Measurements from ENCODE around the gene PTTG1IP.
A peak's percentile ranks its signal among the peaks of the same experiment; 100 is the strongest.

Gene PTTG1IP

GRCh38 chr21:44896561-44897286, 23.2 kb upstream of the PTTG1IP start:
- peak overlapping the region; percentile 21 for H3K4me3 Mint-ChIP-seq
- H3K36me3 Mint-ChIP-seq (ENCODE audit: low read depth) = peaks cover 100% of the 10 kb centered on the region
- peaks cover 75% of the 10 kb centered on the region for H3K4me1 Mint-ChIP-seq (ENCODE audit: low read depth)
- no peaks in the 10 kb centered on the region for H3K27me3 Mint-ChIP-seq
- peak overlapping the region; percentile 60 for H3K27ac Mint-ChIP-seq
- intact Hi-C loops (cut with micrococcal nuclease) = loop anchor here (5.0 kb wide), 1 partner anchor 36 kb away; no protein-coding TSS in a partner anchor
- H3K9me3 Mint-ChIP-seq = no peaks in the 10 kb centered on the region

- peak overlapping the region; percentile 60 for H3K27ac Mint-ChIP-seq
- H3K4me3 Mint-ChIP-seq = no peak overlapping the region
- no peaks in the 10 kb centered on the region for H3K27me3 Mint-ChIP-seq
- H3K36me3 Mint-ChIP-seq (ENCODE audit: low read depth) = peaks cover 100% of the 10 kb centered on the region
- H3K9me3 Mint-ChIP-seq = no peaks in the 10 kb centered on the region
- H3K4me1 Mint-ChIP-seq (ENCODE audit: low read depth) = peaks cover 73% of the 10 kb centered on the region
- intact Hi-C loops (cut with micrococcal nuclease) = loop anchor here (5.0 kb wide), 1 partner anchor 36 kb away; no protein-coding TSS in a partner anchor
These were observed 22.4 kb upstream of the PTTG1IP start for GRCh38 chr21:44895859-44896258.

GRCh38 chr21:44894687-44895302, 21.3 kb upstream of the PTTG1IP start:
- H3K4me1 Mint-ChIP-seq (ENCODE audit: low read depth) = peaks cover 67% of the 10 kb centered on the region
- intact Hi-C loops (cut with micrococcal nuclease) = loop anchor here (5.0 kb wide), 1 partner anchor 38 kb away; no protein-coding TSS in a partner anchor
- peak overlapping the region; percentile 51 for H3K27ac Mint-ChIP-seq
- H3K9me3 Mint-ChIP-seq = no peaks in the 10 kb centered on the region
- no peak overlapping the region for H3K4me3 Mint-ChIP-seq
- H3K27me3 Mint-ChIP-seq = no peaks in the 10 kb centered on the region
- H3K36me3 Mint-ChIP-seq (ENCODE audit: low read depth) = peaks cover 100% of the 10 kb centered on the region

GRCh38 chr21:44893948-44894656, 20.6 kb upstream of the PTTG1IP start:
- no peak overlapping the region for H3K4me3 Mint-ChIP-seq
- H3K27me3 Mint-ChIP-seq = no peaks in the 10 kb centered on the region
- H3K36me3 Mint-ChIP-seq (ENCODE audit: low read depth) = peaks cover 100% of the 10 kb centered on the region
- intact Hi-C loops (cut with micrococcal nuclease) = no loop called here
- H3K9me3 Mint-ChIP-seq = no peaks in the 10 kb centered on the region
- H3K4me1 Mint-ChIP-seq (ENCODE audit: low read depth) = peaks cover 61% of the 10 kb centered on the region
- peak overlapping the region; percentile 51 for H3K27ac Mint-ChIP-seq

GRCh38 chr21:44893278-44893556, 19.7 kb upstream of the PTTG1IP start:
- H3K27ac Mint-ChIP-seq = peak overlapping the region; percentile 15
- peaks cover 60% of the 10 kb centered on the region for H3K4me1 Mint-ChIP-seq (ENCODE audit: low read depth)
- peaks cover 100% of the 10 kb centered on the region for H3K36me3 Mint-ChIP-seq (ENCODE audit: low read depth)
- H3K4me3 Mint-ChIP-seq = no peak overlapping the region
- no peaks in the 10 kb centered on the region for H3K9me3 Mint-ChIP-seq
- no peaks in the 10 kb centered on the region for H3K27me3 Mint-ChIP-seq
- intact Hi-C loops (cut with micrococcal nuclease) = no loop called here

- H3K4me1 Mint-ChIP-seq (ENCODE audit: low read depth) = peaks cover 56% of the 10 kb centered on the region
- H3K36me3 Mint-ChIP-seq (ENCODE audit: low read depth) = peaks cover 100% of the 10 kb centered on the region
- no peak overlapping the region for H3K4me3 Mint-ChIP-seq
- H3K27ac Mint-ChIP-seq = peak overlapping the region; percentile 15
- no peaks in the 10 kb centered on the region for H3K27me3 Mint-ChIP-seq
- no peaks in the 10 kb centered on the region for H3K9me3 Mint-ChIP-seq
- intact Hi-C loops (cut with micrococcal nuclease) = no loop called here
These were observed 19.2 kb upstream of the PTTG1IP start for GRCh38 chr21:44892536-44893277.

GRCh38 chr21:44892095-44892494, 18.6 kb upstream of the PTTG1IP start:
- H3K27ac Mint-ChIP-seq = peak overlapping the region; percentile 15
- peaks cover 100% of the 10 kb centered on the region for H3K36me3 Mint-ChIP-seq (ENCODE audit: low read depth)
- no peak overlapping the region for H3K4me3 Mint-ChIP-seq
- intact Hi-C loops (cut with micrococcal nuclease) = no loop called here
- no peaks in the 10 kb centered on the region for H3K27me3 Mint-ChIP-seq
- H3K9me3 Mint-ChIP-seq = no peaks in the 10 kb centered on the region
- H3K4me1 Mint-ChIP-seq (ENCODE audit: low read depth) = peaks cover 56% of the 10 kb centered on the region

GRCh38 chr21:44891631-44892031, 18.1 kb upstream of the PTTG1IP start:
- Mint-ChIP-seq H3K27me3 (no peaks in the 10 kb centered on the region), H3K9me3 (no peaks in the 10 kb centered on the region), H3K36me3 (ENCODE audit: low read depth) (peaks cover 100% of the 10 kb centered on the region), H3K4me3 (no peak overlapping the region), H3K4me1 (ENCODE audit: low read depth) (peaks cover 56% of the 10 kb centered on the region), H3K27ac (peak overlapping the region; percentile 15)
- intact Hi-C loops (cut with micrococcal nuclease) = no loop called here

GRCh38 chr21:44890961-44891541, 17.6 kb upstream of the PTTG1IP start:
- H3K27me3 Mint-ChIP-seq = no peaks in the 10 kb centered on the region
- no peaks in the 10 kb centered on the region for H3K9me3 Mint-ChIP-seq
- H3K4me1 Mint-ChIP-seq (ENCODE audit: low read depth) = peaks cover 52% of the 10 kb centered on the region
- H3K36me3 Mint-ChIP-seq (ENCODE audit: low read depth) = peaks cover 100% of the 10 kb centered on the region
- H3K27ac Mint-ChIP-seq = peak overlapping the region; percentile 15
- no peak overlapping the region for H3K4me3 Mint-ChIP-seq
- intact Hi-C loops (cut with micrococcal nuclease) = no loop called here

GRCh38 chr21:44890338-44890931, 16.9 kb upstream of the PTTG1IP start:
- Mint-ChIP-seq H3K9me3 (no peaks in the 10 kb centered on the region), H3K27me3 (no peaks in the 10 kb centered on the region), H3K4me3 (no peak overlapping the region), H3K27ac (peak overlapping the region; percentile 15), H3K36me3 (ENCODE audit: low read depth) (peaks cover 100% of the 10 kb centered on the region), H3K4me1 (ENCODE audit: low read depth) (peaks cover 49% of the 10 kb centered on the region)
- intact Hi-C loops (cut with micrococcal nuclease) = no loop called here

GRCh38 chr21:44889625-44890337, 16.3 kb upstream of the PTTG1IP start:
- intact Hi-C loops (cut with micrococcal nuclease) = no loop called here
- peak overlapping the region; percentile 15 for H3K27ac Mint-ChIP-seq
- H3K36me3 Mint-ChIP-seq (ENCODE audit: low read depth) = peaks cover 100% of the 10 kb centered on the region
- H3K9me3 Mint-ChIP-seq = no peaks in the 10 kb centered on the region
- H3K4me3 Mint-ChIP-seq = no peak overlapping the region
- H3K4me1 Mint-ChIP-seq (ENCODE audit: low read depth) = peaks cover 44% of the 10 kb centered on the region
- H3K27me3 Mint-ChIP-seq = no peaks in the 10 kb centered on the region

GRCh38 chr21:44888581-44889550, 15.4 kb upstream of the PTTG1IP start:
- Mint-ChIP-seq H3K27ac (no peak overlapping the region), H3K4me3 (no peak overlapping the region), H3K36me3 (ENCODE audit: low read depth) (peaks cover 99% of the 10 kb centered on the region), H3K27me3 (no peaks in the 10 kb centered on the region), H3K4me1 (ENCODE audit: low read depth) (peaks cover 47% of the 10 kb centered on the region), H3K9me3 (no peaks in the 10 kb centered on the region)
- intact Hi-C loops (cut with micrococcal nuclease) = no loop called here

Data from dendritic cell treated with granulocyte-macrophage colony-stimulating factor and Interleukin-4, amounts not matched to agents 40 ng/mL and 50 ng/mL, for 4 days (primary cell).